ENCODE results near the gene FAM200C. TPM values are rescaled to one million over a fixed set of nuclear protein-coding genes. Genes with fewer than 3 reads are reported as not detected.

The FAM200C gene
- total RNA-seq, 1 experiment from 2014 or later, result 4.2 TPM

- Histone ChIP-seq H3K4me1 (ENCODE audit: control insufficient read depth in 1 of 2, insufficient read depth in 2 of 2, low read length in 2 of 2) (no peaks in the 10 kb centered on the region), H3K79me2 (ENCODE audit: insufficient read depth, low read length) (no peaks in the 10 kb centered on the region), H3K36me3 (ENCODE audit: control insufficient read depth in 1 of 2, insufficient read depth in 2 of 2, low read length in 2 of 2) (no peaks in the 10 kb centered on the region), H4K20me1 (ENCODE audit: insufficient read depth) (no peaks in the 10 kb centered on the region), H2AFZ (ENCODE audit: low read depth, low read length, poor library complexity, severe bottlenecking) (no peak overlapping the region), H3K9me3 (ENCODE audit: control insufficient read depth in 1 of 2, insufficient read depth in 1 of 2, low read depth in 1 of 2, low read length in 2 of 2) (no peaks in the 10 kb centered on the region), H3K4me2 (ENCODE audit: low read length) (no peak overlapping the region), H3K9ac (ENCODE audit: low read length) (no peak overlapping the region), H3K4me3 (replicated peaks in 1 of 2; ENCODE audit: low read depth in 1 of 2, low read length in 2 of 2) (no peak overlapping the region), H3K27me3 (ENCODE audit: insufficient read depth, low read length) (no peaks in the 10 kb centered on the region), H3K9me2 (ENCODE audit: insufficient read depth) (no peaks in the 10 kb centered on the region), H3K27ac (ENCODE audit: low read depth, low read length) (no peak overlapping the region)
- intact Hi-C loops (cut with micrococcal nuclease), result no loop called here
- TF ChIP-seq EGR1 (IDR thresholded peaks at IDR 0.05; ENCODE audit: low read depth) (no peak), ATF3 (IDR thresholded peaks at IDR 0.05) (no peak), ZNF274 (IDR thresholded peaks at IDR 0.05; ENCODE audit: low read depth, low read length) (no peak), RAD21 (IDR thresholded peaks at IDR 0.05; ENCODE audit: low read depth) (no peak), EZH2phosphoT487 (IDR thresholded peaks at IDR 0.05; ENCODE audit: borderline replicate concordance) (no peak), POLR2AphosphoS5 (IDR thresholded peaks at IDR 0.05; ENCODE audit: low read depth, low read length) (no peak), JUND (IDR thresholded peaks at IDR 0.05) (no peak), SP1 (IDR thresholded peaks at IDR 0.05; ENCODE audit: low read depth) (no peak), CEBPB (IDR thresholded peaks at IDR 0.05; ENCODE audit: low read depth) (no peak), REST (IDR thresholded peaks at IDR 0.05; ENCODE audit: low read depth) (no peak), POLR2A (IDR thresholded peaks at IDR 0.05; ENCODE audit: borderline replicate concordance, extremely low read depth, insufficient read depth, insufficient read length) (no peak), CTCF (IDR thresholded peaks at IDR 0.05 in 2 of 3, conservative IDR thresholded peaks at IDR 0.05 in 1 of 3; ENCODE audit: borderline replicate concordance in 1 of 3, insufficient read depth in 1 of 3, low read depth in 2 of 3, low read length in 2 of 3) (no peak), FOSL1 (IDR thresholded peaks at IDR 0.05; ENCODE audit: low read depth) (no peak), ZBTB33 (IDR thresholded peaks at IDR 0.05; ENCODE audit: extremely low read depth, insufficient replicate concordance, low read length) (no peak), SRF (IDR thresholded peaks at IDR 0.05; ENCODE audit: low read depth) (no peak), CBX3 (IDR thresholded peaks at IDR 0.05; ENCODE audit: low read depth) (no peak), SIN3A (IDR thresholded peaks at IDR 0.05; ENCODE audit: low read depth) (no peak), YY1 (IDR thresholded peaks at IDR 0.05; ENCODE audit: extremely low read depth, insufficient replicate concordance, low read depth, low read length) (no peak), EZH2 (IDR thresholded peaks at IDR 0.05) (no peak)
- ChIA-PET POLR2A (no interaction called here), RAD21 (ENCODE audit: low non-redundant PET in 1 of 2, low total read pairs in 2 of 2, uncharacterized antibody in 2 of 2, unreplicated experiment in 2 of 2) (no interaction called here), CTCF (interaction anchor here (1.4 kb wide), 1 partner anchor 29 kb away, joined by 3 read pairs; no protein-coding TSS in a partner anchor)
- no peak for DNase-seq (ENCODE audit: low read depth, low spot score)
- ATAC-seq, result no peak
- no TSS peak for BruUV-seq (replicated peaks)
These were observed 38.1 kb downstream of the FAM200C start for GRCh38 chr5:160361624-160362228.
